HG03103 (cell line): ENCODE measurements around the gene CCL23.

Source experiments
- ATAC-seq: cut with Tn5 transposase; IDR thresholded peaks from one replicate; pipeline ENCODE4 v1.9.1; 2021; ENCODE audit warnings: low read depth; ENCODE audit not compliant: unreplicated experiment

CCL23 gene

GRCh38 chr17:35972945-35973332 is 44.8 kb downstream of the CCL23 start:
- ATAC-seq: no peak

- no peak for ATAC-seq
Measured at GRCh38 chr17:35972535-35972934, 45.2 kb downstream of the CCL23 start.

GRCh38 chr17:35972066-35972465 is 45.7 kb downstream of the CCL23 start:
- no peak for ATAC-seq

- ATAC-seq: no peak
Measured at GRCh38 chr17:35969558-35970380, 48.0 kb downstream of the CCL23 start.

GRCh38 chr17:35968520-35969054 is 49.2 kb downstream of the CCL23 start:
- no peak for ATAC-seq

GRCh38 chr17:35965272-35965671 is 52.5 kb downstream of the CCL23 start:
- no peak for ATAC-seq

- no peak for ATAC-seq
Measured at GRCh38 chr17:35963663-35964062, 54.1 kb downstream of the CCL23 start.
